SK-N-SH treated with all-trans-retinoic acid at 6 μM for 48 hours (cell line): ENCODE data around the gene PHLDB3.
"Not testable (repeated sequence)": the region's sequence is repeated elsewhere in the genome, so short reads cannot be mapped to it uniquely, and the experiment has no call there.

ENCODE experiments used
- ATAC-seq: fragments of 200-7000 bp; cut with Tn5 transposase; 3 replicates; pipeline ENCODE4 v1.9.1; 2020; ENCODE audit warnings: mild to moderate bottlenecking, moderate library complexity
- ARNTL ChIP-seq: fragments of 450-650 bp; formaldehyde crosslinking; IDR thresholded peaks from 2 replicates; pipeline ENCODE4 v1.5.0; 2020; ENCODE audit warnings: low read depth, mild to moderate bottlenecking, moderate library complexity, borderline replicate concordance
- BACH2 ChIP-seq: fragments of 250-450 bp; sonication (Bioruptor Pico); IDR thresholded peaks from 2 replicates; pipeline ENCODE4 v1.9.0; 2021; ENCODE audit warnings: mild to moderate bottlenecking, borderline replicate concordance
- ESRRG ChIP-seq: fragments of 250-450 bp; sonication (Bioruptor Pico); IDR thresholded peaks from 2 replicates; pipeline ENCODE4 v1.6.1; 2021; ENCODE audit warnings: mild to moderate bottlenecking
- GLIS3 ChIP-seq: fragments of 250-450 bp; sonication (Bioruptor Pico); IDR thresholded peaks from 2 replicates; pipeline ENCODE4 v1.5.0; 2020; ENCODE audit warnings: mild to moderate bottlenecking, moderate library complexity
- ISL1 ChIP-seq: fragments of 250-450 bp; sonication (Bioruptor Pico); IDR thresholded peaks from 2 replicates; pipeline ENCODE4 v2.1.2; 2022; ENCODE audit warnings: mild to moderate bottlenecking, moderate library complexity
- PPARA ChIP-seq: fragments of 250-450 bp; sonication (Bioruptor Pico); IDR thresholded peaks from 2 replicates; pipeline ENCODE4 v1.5.0; 2020; ENCODE audit warnings: mild to moderate bottlenecking, borderline replicate concordance
- SNAI2 ChIP-seq: fragments of 250-450 bp; sonication (Bioruptor Pico); IDR thresholded peaks from 2 replicates; pipeline ENCODE4 v1.5.0; 2020; ENCODE audit warnings: mild to moderate bottlenecking, moderate library complexity
- TOX ChIP-seq: fragments of 250-450 bp; sonication (Bioruptor Pico); IDR thresholded peaks from 2 replicates; pipeline ENCODE4 v1.8.0; 2021; ENCODE audit warnings: mild to moderate bottlenecking, moderate library complexity, borderline replicate concordance
- TSHZ2 ChIP-seq: fragments of 250-450 bp; sonication (Bioruptor Pico); IDR thresholded peaks from 2 replicates; pipeline ENCODE4 v1.5.0; 2020; ENCODE audit warnings: mild to moderate bottlenecking, moderate library complexity
- ZC3H10 ChIP-seq: fragments of 250-450 bp; sonication (Bioruptor Pico); IDR thresholded peaks from 2 replicates; pipeline ENCODE4 v1.5.1; 2021; ENCODE audit warnings: mild to moderate bottlenecking, moderate library complexity
- ZFP3 ChIP-seq: fragments of 250-450 bp; sonication (Bioruptor Pico); IDR thresholded peaks from 2 replicates; pipeline ENCODE4 v1.5.0; 2020; ENCODE audit warnings: mild to moderate bottlenecking, moderate library complexity
- ZNF565 ChIP-seq: fragments of 450-650 bp; formaldehyde crosslinking; conservative IDR thresholded peaks from 2 replicates; pipeline ENCODE4 v1.5.0; 2020; ENCODE audit warnings: low read depth, mild to moderate bottlenecking, moderate library complexity
- ZNF70 ChIP-seq: fragments of 450-650 bp; formaldehyde crosslinking; IDR thresholded peaks from 2 replicates; pipeline ENCODE4 v1.5.0; 2020; ENCODE audit warnings: mild to moderate bottlenecking, moderate library complexity
- TF ChIP-seq, protein P1 (sequence below): fragments of 250-450 bp; sonication (Bioruptor Pico); IDR thresholded peaks from 2 replicates; pipeline ENCODE4 v1.5.1; 2021; ENCODE audit warnings: mild to moderate bottlenecking, moderate library complexity
- TF ChIP-seq, protein P2 (sequence below): fragments of 250-450 bp; sonication (Bioruptor Pico); IDR thresholded peaks from 2 replicates; pipeline ENCODE4 v1.5.1; 2020; ENCODE audit warnings: low read depth, mild to moderate bottlenecking, moderate library complexity
- TF ChIP-seq, protein P3 (sequence below): fragments of 250-450 bp; sonication (Bioruptor Pico); IDR thresholded peaks from 2 replicates; pipeline ENCODE4 v1.8.0; 2020; ENCODE audit warnings: mild to moderate bottlenecking, moderate library complexity, borderline replicate concordance
- TF ChIP-seq, protein P4 (sequence below): fragments of 250-450 bp; sonication (Bioruptor Pico); IDR thresholded peaks from 2 replicates; pipeline ENCODE4 v1.8.0; 2021; ENCODE audit warnings: low read depth, mild to moderate bottlenecking, moderate library complexity, borderline replicate concordance

Gene PHLDB3

DNA sequence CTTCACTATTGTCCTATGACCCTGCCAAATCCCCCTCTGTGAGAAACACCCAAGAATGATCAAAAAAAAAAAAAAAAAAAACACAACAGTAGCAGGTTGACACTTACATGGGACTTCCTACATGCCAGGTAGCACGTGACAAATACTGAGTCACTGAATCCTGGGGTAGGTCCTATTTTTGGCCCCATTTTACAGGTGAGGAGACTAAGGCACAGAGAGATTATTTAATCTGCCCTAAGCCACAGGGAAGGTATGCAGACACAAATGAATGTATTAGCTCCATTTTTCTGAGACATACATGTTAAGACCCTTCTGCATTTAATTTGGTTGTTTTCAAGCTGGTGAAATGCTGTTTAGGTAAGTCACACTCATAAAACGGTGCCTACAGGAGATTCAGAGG lies 44.2 kb upstream of the PHLDB3 start (continued):
- TF ChIP-seq TSHZ2 (CRISPR knock-in tag) (no peak), ZNF70 (no peak), ZFP3 (CRISPR knock-in tag) (no peak), TOX (CRISPR knock-in tag) (no peak), ZC3H10 (CRISPR knock-in tag) (no peak)

DNA sequence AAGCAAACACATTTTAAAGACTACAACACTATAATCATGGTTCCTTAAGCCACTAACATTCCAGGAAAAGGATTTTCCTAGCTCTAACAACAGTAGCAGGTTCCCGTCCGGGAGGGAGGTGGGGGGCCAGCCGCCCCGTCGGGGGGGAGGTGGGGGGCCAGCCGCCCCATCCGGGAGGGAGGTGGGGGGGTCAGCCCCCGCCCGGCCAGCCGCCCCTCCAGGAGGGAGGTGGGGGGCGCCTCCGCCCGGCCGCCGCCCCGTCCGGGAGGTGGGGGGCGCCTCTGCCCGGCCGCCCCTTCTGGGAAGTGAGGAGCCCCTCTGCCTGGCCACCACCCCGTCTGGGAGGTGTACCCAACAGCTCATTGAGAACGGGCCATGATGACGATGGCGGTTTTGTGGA lies 43.4 kb upstream of the PHLDB3 start:
- not testable (repeated sequence) for ATAC-seq

DNA sequence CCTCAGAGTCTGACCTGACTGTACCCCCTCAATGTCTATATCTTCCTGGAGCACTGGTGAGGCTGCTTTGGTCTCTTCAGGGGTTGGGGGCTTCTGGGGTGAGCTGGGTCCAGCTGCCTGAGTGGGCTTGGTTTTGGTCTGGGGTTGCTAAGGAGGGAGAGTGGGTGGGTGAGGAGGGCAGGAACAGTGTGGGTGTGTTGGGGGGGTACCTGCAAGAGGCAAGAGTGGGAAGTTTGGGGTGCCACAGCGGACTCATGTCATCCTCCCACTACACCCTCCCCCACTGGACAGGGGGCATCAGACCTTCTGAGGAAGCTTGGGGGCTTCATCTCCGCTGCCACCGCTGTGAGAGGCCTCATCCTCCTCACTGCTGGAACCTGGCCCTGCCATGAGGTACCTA lies 42.0 kb upstream of the PHLDB3 start:
- ATAC-seq: no peak
- TF ChIP-seq PPARA (CRISPR knock-in tag) (no peak), ZNF565 (CRISPR knock-in tag) (no peak), TOX (CRISPR knock-in tag) (no peak), ISL1 (no peak), ARNTL (no peak), ZNF70 (no peak), ESRRG (CRISPR knock-in tag) (no peak)
- TF ChIP-seq, protein P1, sequence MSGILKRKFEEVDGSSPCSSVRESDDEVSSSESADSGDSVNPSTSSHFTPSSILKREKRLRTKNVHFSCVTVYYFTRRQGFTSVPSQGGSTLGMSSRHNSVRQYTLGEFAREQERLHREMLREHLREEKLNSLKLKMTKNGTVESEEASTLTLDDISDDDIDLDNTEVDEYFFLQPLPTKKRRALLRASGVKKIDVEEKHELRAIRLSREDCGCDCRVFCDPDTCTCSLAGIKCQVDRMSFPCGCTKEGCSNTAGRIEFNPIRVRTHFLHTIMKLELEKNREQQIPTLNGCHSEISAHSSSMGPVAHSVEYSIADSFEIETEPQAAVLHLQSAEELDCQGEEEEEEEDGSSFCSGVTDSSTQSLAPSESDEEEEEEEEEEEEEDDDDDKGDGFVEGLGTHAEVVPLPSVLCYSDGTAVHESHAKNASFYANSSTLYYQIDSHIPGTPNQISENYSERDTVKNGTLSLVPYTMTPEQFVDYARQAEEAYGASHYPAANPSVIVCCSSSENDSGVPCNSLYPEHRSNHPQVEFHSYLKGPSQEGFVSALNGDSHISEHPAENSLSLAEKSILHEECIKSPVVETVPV (CRISPR knock-in tag): no peak
- TF ChIP-seq, protein P2, sequence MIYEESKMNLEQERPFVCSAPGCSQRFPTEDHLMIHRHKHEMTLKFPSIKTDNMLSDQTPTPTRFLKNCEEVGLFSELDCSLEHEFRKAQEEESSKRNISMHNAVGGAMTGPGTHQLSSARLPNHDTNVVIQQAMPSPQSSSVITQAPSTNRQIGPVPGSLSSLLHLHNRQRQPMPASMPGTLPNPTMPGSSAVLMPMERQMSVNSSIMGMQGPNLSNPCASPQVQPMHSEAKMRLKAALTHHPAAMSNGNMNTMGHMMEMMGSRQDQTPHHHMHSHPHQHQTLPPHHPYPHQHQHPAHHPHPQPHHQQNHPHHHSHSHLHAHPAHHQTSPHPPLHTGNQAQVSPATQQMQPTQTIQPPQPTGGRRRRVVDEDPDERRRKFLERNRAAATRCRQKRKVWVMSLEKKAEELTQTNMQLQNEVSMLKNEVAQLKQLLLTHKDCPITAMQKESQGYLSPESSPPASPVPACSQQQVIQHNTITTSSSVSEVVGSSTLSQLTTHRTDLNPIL (CRISPR knock-in tag): no peak

- ATAC-seq: no peak
Observed at GRCh38 chr19:43545981-43546380, 41.4 kb upstream of the PHLDB3 start.

More at GRCh38 chr19:43545981-43546380, 41.4 kb upstream of the PHLDB3 start:
- TF ChIP-seq GLIS3 (CRISPR knock-in tag) (no peak), SNAI2 (CRISPR knock-in tag) (no peak), TSHZ2 (CRISPR knock-in tag) (no peak), ZNF565 (CRISPR knock-in tag) (no peak), BACH2 (CRISPR knock-in tag) (no peak), TOX (CRISPR knock-in tag) (no peak)
- TF ChIP-seq, protein P3, sequence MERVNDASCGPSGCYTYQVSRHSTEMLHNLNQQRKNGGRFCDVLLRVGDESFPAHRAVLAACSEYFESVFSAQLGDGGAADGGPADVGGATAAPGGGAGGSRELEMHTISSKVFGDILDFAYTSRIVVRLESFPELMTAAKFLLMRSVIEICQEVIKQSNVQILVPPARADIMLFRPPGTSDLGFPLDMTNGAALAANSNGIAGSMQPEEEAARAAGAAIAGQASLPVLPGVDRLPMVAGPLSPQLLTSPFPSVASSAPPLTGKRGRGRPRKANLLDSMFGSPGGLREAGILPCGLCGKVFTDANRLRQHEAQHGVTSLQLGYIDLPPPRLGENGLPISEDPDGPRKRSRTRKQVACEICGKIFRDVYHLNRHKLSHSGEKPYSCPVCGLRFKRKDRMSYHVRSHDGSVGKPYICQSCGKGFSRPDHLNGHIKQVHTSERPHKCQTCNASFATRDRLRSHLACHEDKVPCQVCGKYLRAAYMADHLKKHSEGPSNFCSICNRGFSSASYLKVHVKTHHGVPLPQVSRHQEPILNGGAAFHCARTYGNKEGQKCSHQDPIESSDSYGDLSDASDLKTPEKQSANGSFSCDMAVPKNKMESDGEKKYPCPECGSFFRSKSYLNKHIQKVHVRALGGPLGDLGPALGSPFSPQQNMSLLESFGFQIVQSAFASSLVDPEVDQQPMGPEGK (CRISPR knock-in tag): no peak
- TF ChIP-seq, protein P4, sequence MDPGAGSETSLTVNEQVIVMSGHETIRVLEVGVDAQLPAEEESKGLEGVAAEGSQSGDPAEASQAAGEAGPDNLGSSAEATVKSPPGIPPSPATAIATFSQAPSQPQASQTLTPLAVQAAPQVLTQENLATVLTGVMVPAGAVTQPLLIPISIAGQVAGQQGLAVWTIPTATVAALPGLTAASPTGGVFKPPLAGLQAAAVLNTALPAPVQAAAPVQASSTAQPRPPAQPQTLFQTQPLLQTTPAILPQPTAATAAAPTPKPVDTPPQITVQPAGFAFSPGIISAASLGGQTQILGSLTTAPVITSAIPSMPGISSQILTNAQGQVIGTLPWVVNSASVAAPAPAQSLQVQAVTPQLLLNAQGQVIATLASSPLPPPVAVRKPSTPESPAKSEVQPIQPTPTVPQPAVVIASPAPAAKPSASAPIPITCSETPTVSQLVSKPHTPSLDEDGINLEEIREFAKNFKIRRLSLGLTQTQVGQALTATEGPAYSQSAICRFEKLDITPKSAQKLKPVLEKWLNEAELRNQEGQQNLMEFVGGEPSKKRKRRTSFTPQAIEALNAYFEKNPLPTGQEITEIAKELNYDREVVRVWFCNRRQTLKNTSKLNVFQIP (CRISPR knock-in tag): no peak
